ENCODE results near the gene PSMG3. TPM values are rescaled to one million over a fixed set of nuclear protein-coding genes. Genes with fewer than 3 reads are reported as not detected.

PSMG3 gene
- total and polyA plus RNA-seq, 2 experiments from 2014 or later = 28.3 to 84.8 TPM

GRCh38 chr7:1591396-1591795 lies 21.6 kb upstream of the PSMG3 start:
- H2AFZ ChIP-seq = no peak overlapping the region
- H3K4me3 ChIP-seq = no peak overlapping the region
- peaks cover 7% of the 10 kb centered on the region; the same call in 1 of the 3 replicates for H3K4me1 Mint-ChIP-seq
- ATAC-seq (no peak), DNase-seq (ENCODE audit: low spot score) (no peak)
- H3K4me3 Mint-ChIP-seq = no peak overlapping the region
- H3K36me3 Mint-ChIP-seq (ENCODE audit: low read depth) = peaks cover 14% of the 10 kb centered on the region; the same call in 1 of the 3 replicates
- H3K36me3 ChIP-seq (ENCODE audit: insufficient read depth) = no peaks in the 10 kb centered on the region
- no peak overlapping the region for H3K27ac Mint-ChIP-seq
- H3K27me3 ChIP-seq (ENCODE audit: insufficient read depth) = no peaks in the 10 kb centered on the region
- H3K27ac ChIP-seq (ENCODE audit: low read depth) = no peak overlapping the region
- H3K27me3 Mint-ChIP-seq (ENCODE audit: insufficient read depth, low read depth, poor library complexity) = peaks cover 14% of the 10 kb centered on the region
- H3K4me2 ChIP-seq = no peak overlapping the region
- no peaks in the 10 kb centered on the region for H3K79me2 ChIP-seq (replicated peaks; ENCODE audit: insufficient read depth)
- H3F3A ChIP-seq (replicated peaks; ENCODE audit: low read depth) = no peaks in the 10 kb centered on the region
- no peaks in the 10 kb centered on the region for H4K20me1 ChIP-seq (replicated peaks; ENCODE audit: insufficient read depth)
- H3K9me2 ChIP-seq (ENCODE audit: insufficient read depth) = no peaks in the 10 kb centered on the region
- H3K9me3 Mint-ChIP-seq = peaks cover 15% of the 10 kb centered on the region
- no peaks in the 10 kb centered on the region for H3K4me1 ChIP-seq (ENCODE audit: insufficient read depth)
- no peak for TF ChIP-seq REST (IDR thresholded peaks at IDR 0.05; ENCODE audit: unreplicated experiment)
- TF ChIP-seq POLR2AphosphoS5 (IDR thresholded peaks at IDR 0.05; ENCODE audit: low read depth) = no peak
- TF ChIP-seq STAT1 (IDR thresholded peaks at IDR 0.05; ENCODE audit: unreplicated experiment) = no peak
- no peak for TF ChIP-seq EZH2phosphoT487 (IDR thresholded peaks at IDR 0.05; ENCODE audit: unreplicated experiment)
- no peak for TF ChIP-seq JUNB (IDR thresholded peaks at IDR 0.05; ENCODE audit: unreplicated experiment)
- no peak for TF ChIP-seq ZNF331 (CRISPR knock-in tag; IDR thresholded peaks at IDR 0.05; ENCODE audit: low read depth)
- TF ChIP-seq ETS1 (IDR thresholded peaks at IDR 0.05) = no peak
- no peak for TF ChIP-seq CTCF (conservative IDR thresholded peaks at IDR 0.05; ENCODE audit: low read depth in 2 of 2)
- no peak for TF ChIP-seq CREB1 (CRISPR knock-in tag; IDR thresholded peaks at IDR 0.05; ENCODE audit: low read depth)
- no peak for TF ChIP-seq ZNF462 (CRISPR knock-in tag; IDR thresholded peaks at IDR 0.05)
- TF ChIP-seq ZNF114 (CRISPR knock-in tag; IDR thresholded peaks at IDR 0.05) = no peak
- TF ChIP-seq NANOG (IDR thresholded peaks at IDR 0.05; ENCODE audit: borderline replicate concordance) = no peak
- TF ChIP-seq EZH2 (IDR thresholded peaks at IDR 0.05; ENCODE audit: low read depth, unreplicated experiment) = no peak
